SK-N-SH treated with all-trans-retinoic acid at 6 μM for 48 hours (cell line): Measurements from ENCODE around the gene GATAD1.

ENCODE experiments used
- ATAC-seq: fragments of 200-7000 bp; cut with Tn5 transposase; 3 replicates; pipeline ENCODE4 v1.9.1; 2020; ENCODE audit warnings: mild to moderate bottlenecking, moderate library complexity
- ARNTL ChIP-seq: fragments of 450-650 bp; formaldehyde crosslinking; IDR thresholded peaks from 2 replicates; pipeline ENCODE4 v1.5.0; 2020; ENCODE audit warnings: low read depth, mild to moderate bottlenecking, moderate library complexity, borderline replicate concordance
- BACH2 ChIP-seq: fragments of 250-450 bp; sonication (Bioruptor Pico); IDR thresholded peaks from 2 replicates; pipeline ENCODE4 v1.9.0; 2021; ENCODE audit warnings: mild to moderate bottlenecking, borderline replicate concordance
- ESRRG ChIP-seq: fragments of 250-450 bp; sonication (Bioruptor Pico); IDR thresholded peaks from 2 replicates; pipeline ENCODE4 v1.6.1; 2021; ENCODE audit warnings: mild to moderate bottlenecking
- GLIS3 ChIP-seq: fragments of 250-450 bp; sonication (Bioruptor Pico); IDR thresholded peaks from 2 replicates; pipeline ENCODE4 v1.5.0; 2020; ENCODE audit warnings: mild to moderate bottlenecking, moderate library complexity
- ISL1 ChIP-seq: fragments of 250-450 bp; sonication (Bioruptor Pico); IDR thresholded peaks from 2 replicates; pipeline ENCODE4 v2.1.2; 2022; ENCODE audit warnings: mild to moderate bottlenecking, moderate library complexity
- OSR1 ChIP-seq: fragments of 250-450 bp; sonication (Bioruptor Pico); IDR thresholded peaks from 2 replicates; pipeline ENCODE4 v1.8.0; 2022; ENCODE audit warnings: moderate library complexity, mild to moderate bottlenecking, inconsistent platforms
- RARB ChIP-seq: fragments of 250-450 bp; sonication (Bioruptor Pico); IDR thresholded peaks from 2 replicates; pipeline ENCODE4 v1.8.0; 2021; ENCODE audit warnings: mild to moderate bottlenecking, moderate library complexity
- SNAI2 ChIP-seq: fragments of 250-450 bp; sonication (Bioruptor Pico); IDR thresholded peaks from 2 replicates; pipeline ENCODE4 v1.5.0; 2020; ENCODE audit warnings: mild to moderate bottlenecking, moderate library complexity
- TCF4 ChIP-seq: fragments of 250-450 bp; sonication (Bioruptor Pico); IDR thresholded peaks from 2 replicates; pipeline ENCODE4 v1.8.0; 2021; ENCODE audit warnings: mild to moderate bottlenecking, moderate library complexity, borderline replicate concordance
- TOX ChIP-seq: fragments of 250-450 bp; sonication (Bioruptor Pico); IDR thresholded peaks from 2 replicates; pipeline ENCODE4 v1.8.0; 2021; ENCODE audit warnings: mild to moderate bottlenecking, moderate library complexity, borderline replicate concordance
- ZC3H10 ChIP-seq: fragments of 250-450 bp; sonication (Bioruptor Pico); IDR thresholded peaks from 2 replicates; pipeline ENCODE4 v1.5.1; 2021; ENCODE audit warnings: mild to moderate bottlenecking, moderate library complexity
- ZFP3 ChIP-seq: fragments of 250-450 bp; sonication (Bioruptor Pico); IDR thresholded peaks from 2 replicates; pipeline ENCODE4 v1.5.0; 2020; ENCODE audit warnings: mild to moderate bottlenecking, moderate library complexity
- ZFP30 ChIP-seq: fragments of 450-650 bp; formaldehyde crosslinking; IDR thresholded peaks from 2 replicates; pipeline ENCODE4 v1.5.0; 2022; ENCODE audit warnings: mild to moderate bottlenecking, moderate library complexity
- ZNF565 ChIP-seq: fragments of 450-650 bp; formaldehyde crosslinking; conservative IDR thresholded peaks from 2 replicates; pipeline ENCODE4 v1.5.0; 2020; ENCODE audit warnings: low read depth, mild to moderate bottlenecking, moderate library complexity
- ZNF70 ChIP-seq: fragments of 450-650 bp; formaldehyde crosslinking; IDR thresholded peaks from 2 replicates; pipeline ENCODE4 v1.5.0; 2020; ENCODE audit warnings: mild to moderate bottlenecking, moderate library complexity
- ZNF8 ChIP-seq: fragments of 450-650 bp; formaldehyde crosslinking; IDR thresholded peaks from 2 replicates; pipeline ENCODE4 v1.5.0; 2020; ENCODE audit warnings: mild to moderate bottlenecking, moderate library complexity
- TF ChIP-seq, protein P1 (sequence below): fragments of 250-450 bp; sonication (Bioruptor Pico); IDR thresholded peaks from 2 replicates; pipeline ENCODE4 v1.5.1; 2021; ENCODE audit warnings: mild to moderate bottlenecking, moderate library complexity
- TF ChIP-seq, protein P2 (sequence below): fragments of 250-450 bp; sonication (Bioruptor Pico); IDR thresholded peaks from 2 replicates; pipeline ENCODE4 v1.5.1; 2020; ENCODE audit warnings: low read depth, mild to moderate bottlenecking, moderate library complexity
- TF ChIP-seq, protein P3 (sequence below): fragments of 250-450 bp; sonication (Bioruptor Pico); IDR thresholded peaks from 2 replicates; pipeline ENCODE4 v1.8.0; 2021; ENCODE audit warnings: low read depth, mild to moderate bottlenecking, moderate library complexity, borderline replicate concordance
- TF ChIP-seq, protein P4 (sequence below): fragments of 250-450 bp; sonication (Bioruptor Pico); IDR thresholded peaks from 2 replicates; pipeline ENCODE4 v1.8.0; 2020; ENCODE audit warnings: mild to moderate bottlenecking, moderate library complexity, borderline replicate concordance
- TF ChIP-seq, protein P5 (sequence below): fragments of 250-450 bp; sonication (Bioruptor Pico); IDR thresholded peaks from 2 replicates; pipeline ENCODE4 v1.5.0; 2020; ENCODE audit warnings: mild to moderate bottlenecking, moderate library complexity

The GATAD1 gene

DNA sequence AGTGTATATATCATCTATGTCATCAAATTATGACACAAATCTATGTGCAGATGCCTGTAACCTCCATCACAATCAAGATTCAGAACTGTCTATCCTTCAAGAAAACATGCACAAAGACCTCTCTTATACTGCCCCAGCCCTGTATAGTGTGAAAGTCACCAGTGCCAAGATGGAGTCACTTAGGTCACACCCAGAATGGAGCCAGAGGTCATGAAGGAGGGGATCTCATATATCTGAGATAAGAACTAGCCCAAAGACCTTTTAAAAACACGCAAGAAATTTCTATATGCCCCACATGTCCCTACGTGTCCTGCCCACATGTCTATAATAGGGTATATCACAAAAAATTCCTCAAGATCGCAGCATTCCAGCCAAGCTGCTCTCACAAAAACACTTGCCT, 20.1 kb upstream of the GATAD1 start:
- ATAC-seq, result no peak
- TF ChIP-seq ZFP3 (CRISPR knock-in tag) (no peak), BACH2 (CRISPR knock-in tag) (no peak), ZNF565 (CRISPR knock-in tag) (no peak), ZNF8 (CRISPR knock-in tag) (no peak), ISL1 (CRISPR knock-in tag) (no peak), ESRRG (CRISPR knock-in tag) (no peak), ZFP30 (CRISPR knock-in tag) (no peak), TCF4 (CRISPR knock-in tag) (no peak), ZC3H10 (no peak), ARNTL (CRISPR knock-in tag) (no peak), SNAI2 (CRISPR knock-in tag) (no peak), ZNF70 (CRISPR knock-in tag) (no peak), GLIS3 (CRISPR knock-in tag) (no peak), OSR1 (CRISPR knock-in tag) (no peak), TOX (CRISPR knock-in tag) (no peak)
- TF ChIP-seq, protein P1, sequence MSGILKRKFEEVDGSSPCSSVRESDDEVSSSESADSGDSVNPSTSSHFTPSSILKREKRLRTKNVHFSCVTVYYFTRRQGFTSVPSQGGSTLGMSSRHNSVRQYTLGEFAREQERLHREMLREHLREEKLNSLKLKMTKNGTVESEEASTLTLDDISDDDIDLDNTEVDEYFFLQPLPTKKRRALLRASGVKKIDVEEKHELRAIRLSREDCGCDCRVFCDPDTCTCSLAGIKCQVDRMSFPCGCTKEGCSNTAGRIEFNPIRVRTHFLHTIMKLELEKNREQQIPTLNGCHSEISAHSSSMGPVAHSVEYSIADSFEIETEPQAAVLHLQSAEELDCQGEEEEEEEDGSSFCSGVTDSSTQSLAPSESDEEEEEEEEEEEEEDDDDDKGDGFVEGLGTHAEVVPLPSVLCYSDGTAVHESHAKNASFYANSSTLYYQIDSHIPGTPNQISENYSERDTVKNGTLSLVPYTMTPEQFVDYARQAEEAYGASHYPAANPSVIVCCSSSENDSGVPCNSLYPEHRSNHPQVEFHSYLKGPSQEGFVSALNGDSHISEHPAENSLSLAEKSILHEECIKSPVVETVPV (CRISPR knock-in tag), result no peak
- TF ChIP-seq, protein P2, sequence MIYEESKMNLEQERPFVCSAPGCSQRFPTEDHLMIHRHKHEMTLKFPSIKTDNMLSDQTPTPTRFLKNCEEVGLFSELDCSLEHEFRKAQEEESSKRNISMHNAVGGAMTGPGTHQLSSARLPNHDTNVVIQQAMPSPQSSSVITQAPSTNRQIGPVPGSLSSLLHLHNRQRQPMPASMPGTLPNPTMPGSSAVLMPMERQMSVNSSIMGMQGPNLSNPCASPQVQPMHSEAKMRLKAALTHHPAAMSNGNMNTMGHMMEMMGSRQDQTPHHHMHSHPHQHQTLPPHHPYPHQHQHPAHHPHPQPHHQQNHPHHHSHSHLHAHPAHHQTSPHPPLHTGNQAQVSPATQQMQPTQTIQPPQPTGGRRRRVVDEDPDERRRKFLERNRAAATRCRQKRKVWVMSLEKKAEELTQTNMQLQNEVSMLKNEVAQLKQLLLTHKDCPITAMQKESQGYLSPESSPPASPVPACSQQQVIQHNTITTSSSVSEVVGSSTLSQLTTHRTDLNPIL, result no peak
- TF ChIP-seq, protein P3, sequence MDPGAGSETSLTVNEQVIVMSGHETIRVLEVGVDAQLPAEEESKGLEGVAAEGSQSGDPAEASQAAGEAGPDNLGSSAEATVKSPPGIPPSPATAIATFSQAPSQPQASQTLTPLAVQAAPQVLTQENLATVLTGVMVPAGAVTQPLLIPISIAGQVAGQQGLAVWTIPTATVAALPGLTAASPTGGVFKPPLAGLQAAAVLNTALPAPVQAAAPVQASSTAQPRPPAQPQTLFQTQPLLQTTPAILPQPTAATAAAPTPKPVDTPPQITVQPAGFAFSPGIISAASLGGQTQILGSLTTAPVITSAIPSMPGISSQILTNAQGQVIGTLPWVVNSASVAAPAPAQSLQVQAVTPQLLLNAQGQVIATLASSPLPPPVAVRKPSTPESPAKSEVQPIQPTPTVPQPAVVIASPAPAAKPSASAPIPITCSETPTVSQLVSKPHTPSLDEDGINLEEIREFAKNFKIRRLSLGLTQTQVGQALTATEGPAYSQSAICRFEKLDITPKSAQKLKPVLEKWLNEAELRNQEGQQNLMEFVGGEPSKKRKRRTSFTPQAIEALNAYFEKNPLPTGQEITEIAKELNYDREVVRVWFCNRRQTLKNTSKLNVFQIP (CRISPR knock-in tag), result no peak
- TF ChIP-seq, protein P4, sequence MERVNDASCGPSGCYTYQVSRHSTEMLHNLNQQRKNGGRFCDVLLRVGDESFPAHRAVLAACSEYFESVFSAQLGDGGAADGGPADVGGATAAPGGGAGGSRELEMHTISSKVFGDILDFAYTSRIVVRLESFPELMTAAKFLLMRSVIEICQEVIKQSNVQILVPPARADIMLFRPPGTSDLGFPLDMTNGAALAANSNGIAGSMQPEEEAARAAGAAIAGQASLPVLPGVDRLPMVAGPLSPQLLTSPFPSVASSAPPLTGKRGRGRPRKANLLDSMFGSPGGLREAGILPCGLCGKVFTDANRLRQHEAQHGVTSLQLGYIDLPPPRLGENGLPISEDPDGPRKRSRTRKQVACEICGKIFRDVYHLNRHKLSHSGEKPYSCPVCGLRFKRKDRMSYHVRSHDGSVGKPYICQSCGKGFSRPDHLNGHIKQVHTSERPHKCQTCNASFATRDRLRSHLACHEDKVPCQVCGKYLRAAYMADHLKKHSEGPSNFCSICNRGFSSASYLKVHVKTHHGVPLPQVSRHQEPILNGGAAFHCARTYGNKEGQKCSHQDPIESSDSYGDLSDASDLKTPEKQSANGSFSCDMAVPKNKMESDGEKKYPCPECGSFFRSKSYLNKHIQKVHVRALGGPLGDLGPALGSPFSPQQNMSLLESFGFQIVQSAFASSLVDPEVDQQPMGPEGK (CRISPR knock-in tag), result no peak
- TF ChIP-seq, protein P5, sequence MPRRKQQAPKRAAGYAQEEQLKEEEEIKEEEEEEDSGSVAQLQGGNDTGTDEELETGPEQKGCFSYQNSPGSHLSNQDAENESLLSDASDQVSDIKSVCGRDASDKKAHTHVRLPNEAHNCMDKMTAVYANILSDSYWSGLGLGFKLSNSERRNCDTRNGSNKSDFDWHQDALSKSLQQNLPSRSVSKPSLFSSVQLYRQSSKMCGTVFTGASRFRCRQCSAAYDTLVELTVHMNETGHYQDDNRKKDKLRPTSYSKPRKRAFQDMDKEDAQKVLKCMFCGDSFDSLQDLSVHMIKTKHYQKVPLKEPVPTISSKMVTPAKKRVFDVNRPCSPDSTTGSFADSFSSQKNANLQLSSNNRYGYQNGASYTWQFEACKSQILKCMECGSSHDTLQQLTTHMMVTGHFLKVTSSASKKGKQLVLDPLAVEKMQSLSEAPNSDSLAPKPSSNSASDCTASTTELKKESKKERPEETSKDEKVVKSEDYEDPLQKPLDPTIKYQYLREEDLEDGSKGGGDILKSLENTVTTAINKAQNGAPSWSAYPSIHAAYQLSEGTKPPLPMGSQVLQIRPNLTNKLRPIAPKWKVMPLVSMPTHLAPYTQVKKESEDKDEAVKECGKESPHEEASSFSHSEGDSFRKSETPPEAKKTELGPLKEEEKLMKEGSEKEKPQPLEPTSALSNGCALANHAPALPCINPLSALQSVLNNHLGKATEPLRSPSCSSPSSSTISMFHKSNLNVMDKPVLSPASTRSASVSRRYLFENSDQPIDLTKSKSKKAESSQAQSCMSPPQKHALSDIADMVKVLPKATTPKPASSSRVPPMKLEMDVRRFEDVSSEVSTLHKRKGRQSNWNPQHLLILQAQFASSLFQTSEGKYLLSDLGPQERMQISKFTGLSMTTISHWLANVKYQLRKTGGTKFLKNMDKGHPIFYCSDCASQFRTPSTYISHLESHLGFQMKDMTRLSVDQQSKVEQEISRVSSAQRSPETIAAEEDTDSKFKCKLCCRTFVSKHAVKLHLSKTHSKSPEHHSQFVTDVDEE (CRISPR knock-in tag), result no peak

DNA sequence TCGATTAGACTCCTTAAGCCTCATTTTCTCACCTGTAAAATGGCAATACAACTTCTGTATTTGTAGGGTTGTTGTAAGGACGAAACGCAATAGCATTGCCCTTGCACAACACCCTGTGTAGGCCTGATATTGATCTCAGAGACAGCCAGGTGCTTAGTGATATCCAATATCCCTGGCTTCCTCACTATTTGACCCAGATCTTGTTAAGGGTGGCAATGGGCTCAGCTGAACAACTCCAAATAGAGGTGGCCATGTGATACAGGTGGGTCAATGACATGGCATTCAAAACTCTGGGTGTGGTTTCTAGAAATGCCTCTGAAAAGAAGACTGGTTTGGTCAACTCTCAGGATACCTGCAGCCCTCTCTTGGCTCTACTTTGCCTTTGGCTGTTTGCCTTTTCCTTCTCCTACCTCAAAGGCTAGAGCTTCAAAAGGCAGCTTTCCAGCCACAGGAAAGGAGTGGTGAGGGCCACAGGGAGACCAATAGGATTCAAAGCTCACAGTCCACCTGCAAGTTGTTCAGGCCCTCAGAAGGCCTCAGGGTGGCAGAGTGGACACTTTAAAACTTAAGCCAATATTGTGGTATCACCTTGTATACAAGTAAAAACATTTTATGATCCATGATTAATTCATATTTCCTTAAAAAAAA, 14.9 kb upstream of the GATAD1 start:
- no peak for ATAC-seq
- TF ChIP-seq ESRRG (CRISPR knock-in tag), result no peak
- TF ChIP-seq, protein P1 (CRISPR knock-in tag), result no peak
- no peak for TF ChIP-seq ARNTL (CRISPR knock-in tag)
- TF ChIP-seq GLIS3 (CRISPR knock-in tag), result no peak
- TF ChIP-seq, protein P5 (CRISPR knock-in tag), result no peak
- no peak for TF ChIP-seq RARB (CRISPR knock-in tag)
